ENCODE data around the gene SLC25A42. TPM values are rescaled to one million over a fixed set of nuclear protein-coding genes. Genes with fewer than 3 reads are reported as not detected.

Gene SLC25A42
- total and polyA plus RNA-seq, 2 of the 13 experiments (the other 11 are each of a cell fraction or from before 2014, with no cell fraction given) = 12.8 to 18.3 TPM

DNA sequence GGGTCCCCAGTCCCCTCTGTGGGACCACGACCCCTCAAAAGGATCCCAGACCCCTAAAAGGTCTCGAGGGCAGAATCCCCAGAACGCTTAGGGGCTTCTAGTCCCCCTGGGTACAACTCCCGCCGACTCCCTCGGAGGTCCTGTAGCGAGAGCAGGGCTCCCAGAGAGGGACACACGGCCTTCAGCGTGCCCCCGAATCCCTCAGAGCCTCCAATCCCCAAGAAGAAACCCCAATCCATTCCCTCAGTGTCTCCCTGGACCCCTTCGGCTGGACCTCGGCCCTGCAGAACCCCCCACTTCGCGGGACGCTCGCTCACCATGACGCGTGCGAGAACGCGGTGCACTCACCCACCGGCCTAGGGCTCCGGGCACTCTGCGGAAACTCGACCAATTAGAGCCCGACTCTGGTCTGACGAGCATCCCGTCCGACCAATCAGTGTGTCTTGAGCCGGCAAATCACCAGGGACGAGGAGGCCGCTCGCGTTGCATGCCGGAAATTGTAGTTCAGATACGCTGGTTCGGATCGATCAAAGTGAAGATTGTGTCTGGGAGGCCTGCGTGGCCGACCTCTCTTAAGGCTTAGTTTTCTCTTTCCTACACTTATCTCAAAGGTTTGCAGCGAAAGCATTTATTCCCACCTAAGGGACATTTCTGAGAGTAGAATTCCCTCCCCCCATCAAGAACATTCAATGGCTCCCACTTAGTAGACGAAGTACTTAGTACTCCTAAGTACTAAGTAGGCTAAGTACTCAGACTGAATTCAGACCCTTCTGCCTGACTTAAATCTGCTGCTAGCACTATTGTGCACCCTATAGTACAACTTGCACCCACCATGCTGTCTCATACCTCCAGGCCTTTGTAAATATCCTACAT lies 74.6 kb downstream of the SLC25A42 start, which contains the start of gene TMEM161A (continued):
- TF ChIP-seq ZHX2 (IDR thresholded peaks at IDR 0.05; ENCODE audit: low read depth) = peak; percentile 61; the same call in 1 of the 2 replicates
- no peak for TF ChIP-seq ZHX2 (CRISPR knock-in tag; IDR thresholded peaks at IDR 0.05; ENCODE audit: borderline replicate concordance)
- no peak for TF ChIP-seq SRY (CRISPR knock-in tag; IDR thresholded peaks at IDR 0.05)
- TF ChIP-seq, protein P1, sequence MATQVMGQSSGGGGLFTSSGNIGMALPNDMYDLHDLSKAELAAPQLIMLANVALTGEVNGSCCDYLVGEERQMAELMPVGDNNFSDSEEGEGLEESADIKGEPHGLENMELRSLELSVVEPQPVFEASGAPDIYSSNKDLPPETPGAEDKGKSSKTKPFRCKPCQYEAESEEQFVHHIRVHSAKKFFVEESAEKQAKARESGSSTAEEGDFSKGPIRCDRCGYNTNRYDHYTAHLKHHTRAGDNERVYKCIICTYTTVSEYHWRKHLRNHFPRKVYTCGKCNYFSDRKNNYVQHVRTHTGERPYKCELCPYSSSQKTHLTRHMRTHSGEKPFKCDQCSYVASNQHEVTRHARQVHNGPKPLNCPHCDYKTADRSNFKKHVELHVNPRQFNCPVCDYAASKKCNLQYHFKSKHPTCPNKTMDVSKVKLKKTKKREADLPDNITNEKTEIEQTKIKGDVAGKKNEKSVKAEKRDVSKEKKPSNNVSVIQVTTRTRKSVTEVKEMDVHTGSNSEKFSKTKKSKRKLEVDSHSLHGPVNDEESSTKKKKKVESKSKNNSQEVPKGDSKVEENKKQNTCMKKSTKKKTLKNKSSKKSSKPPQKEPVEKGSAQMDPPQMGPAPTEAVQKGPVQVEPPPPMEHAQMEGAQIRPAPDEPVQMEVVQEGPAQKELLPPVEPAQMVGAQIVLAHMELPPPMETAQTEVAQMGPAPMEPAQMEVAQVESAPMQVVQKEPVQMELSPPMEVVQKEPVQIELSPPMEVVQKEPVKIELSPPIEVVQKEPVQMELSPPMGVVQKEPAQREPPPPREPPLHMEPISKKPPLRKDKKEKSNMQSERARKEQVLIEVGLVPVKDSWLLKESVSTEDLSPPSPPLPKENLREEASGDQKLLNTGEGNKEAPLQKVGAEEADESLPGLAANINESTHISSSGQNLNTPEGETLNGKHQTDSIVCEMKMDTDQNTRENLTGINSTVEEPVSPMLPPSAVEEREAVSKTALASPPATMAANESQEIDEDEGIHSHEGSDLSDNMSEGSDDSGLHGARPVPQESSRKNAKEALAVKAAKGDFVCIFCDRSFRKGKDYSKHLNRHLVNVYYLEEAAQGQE (IDR thresholded peaks at IDR 0.05; ENCODE audit: borderline replicate concordance in 1 of 2, low read depth in 1 of 2, low read length in 2 of 2) = no peak
- 0 out of 2 replicates have a peak, but pooled peaks have one; percentile 54 for TF ChIP-seq GLI4 (CRISPR knock-in tag; IDR thresholded peaks at IDR 0.05; ENCODE audit: borderline replicate concordance)
- no peak for TF ChIP-seq MTERF4 (CRISPR knock-in tag; IDR thresholded peaks at IDR 0.05)
- peak; percentile 88 for TF ChIP-seq SAP130 (CRISPR knock-in tag; IDR thresholded peaks at IDR 0.05; ENCODE audit: low read depth)
- TF ChIP-seq IRX3 (CRISPR knock-in tag; IDR thresholded peaks at IDR 0.05; ENCODE audit: borderline replicate concordance, low read depth) = no peak
- TF ChIP-seq, protein P2, sequence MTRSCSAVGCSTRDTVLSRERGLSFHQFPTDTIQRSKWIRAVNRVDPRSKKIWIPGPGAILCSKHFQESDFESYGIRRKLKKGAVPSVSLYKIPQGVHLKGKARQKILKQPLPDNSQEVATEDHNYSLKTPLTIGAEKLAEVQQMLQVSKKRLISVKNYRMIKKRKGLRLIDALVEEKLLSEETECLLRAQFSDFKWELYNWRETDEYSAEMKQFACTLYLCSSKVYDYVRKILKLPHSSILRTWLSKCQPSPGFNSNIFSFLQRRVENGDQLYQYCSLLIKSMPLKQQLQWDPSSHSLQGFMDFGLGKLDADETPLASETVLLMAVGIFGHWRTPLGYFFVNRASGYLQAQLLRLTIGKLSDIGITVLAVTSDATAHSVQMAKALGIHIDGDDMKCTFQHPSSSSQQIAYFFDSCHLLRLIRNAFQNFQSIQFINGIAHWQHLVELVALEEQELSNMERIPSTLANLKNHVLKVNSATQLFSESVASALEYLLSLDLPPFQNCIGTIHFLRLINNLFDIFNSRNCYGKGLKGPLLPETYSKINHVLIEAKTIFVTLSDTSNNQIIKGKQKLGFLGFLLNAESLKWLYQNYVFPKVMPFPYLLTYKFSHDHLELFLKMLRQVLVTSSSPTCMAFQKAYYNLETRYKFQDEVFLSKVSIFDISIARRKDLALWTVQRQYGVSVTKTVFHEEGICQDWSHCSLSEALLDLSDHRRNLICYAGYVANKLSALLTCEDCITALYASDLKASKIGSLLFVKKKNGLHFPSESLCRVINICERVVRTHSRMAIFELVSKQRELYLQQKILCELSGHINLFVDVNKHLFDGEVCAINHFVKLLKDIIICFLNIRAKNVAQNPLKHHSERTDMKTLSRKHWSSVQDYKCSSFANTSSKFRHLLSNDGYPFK (CRISPR knock-in tag; IDR thresholded peaks at IDR 0.05; ENCODE audit: borderline replicate concordance) = peak; percentile 39; the same call in 1 of the 2 replicates
- no peak for TF ChIP-seq ZNF121 (CRISPR knock-in tag; IDR thresholded peaks at IDR 0.05)
- TF ChIP-seq ZBTB34 (CRISPR knock-in tag; IDR thresholded peaks at IDR 0.05) = no peak
- no peak for TF ChIP-seq EZH2 (conservative IDR thresholded peaks at IDR 0.05; ENCODE audit: low read depth, low read length)

All from HepG2 (cell line).